Left cardiac atrium (tissue), 4 donors: Measurements from ENCODE around the gene SRRM4. TPM values are rescaled to one million over a fixed set of nuclear protein-coding genes. Genes with fewer than 3 reads are reported as not detected.

Experiments
- ATAC-seq, 2 donors: fragments of 200-7000 bp; cut with Tn5 transposase; one replicate each; pipeline ENCODE4 v1.9.1; 2020; ENCODE audit warnings: mild to moderate bottlenecking in 2 of 2, moderate library complexity in 2 of 2
- DNase-seq: peaks from one replicate; pipeline ENCODE4 v3.0.0-alpha.2; 2020
- intact Hi-C, 2 donors: fragments of 100-400 bp; cut with DNase I; formaldehyde crosslinking; loops; one replicate each; pipeline versions ENCODE4 v1.14.1 to v1.15.1; 2022 to 2023
- total RNA-seq, 2 donors: library from RNA; stranded (reverse); fragmentation: NEBNext Ultra II Directional; extraction: Animal tissue kit (Norgen Biotek cat#: 25700); gene quantifications; one replicate each; pipeline ENCODE4 v1.2.1, GENCODE V29; 2021
- donor health status: DM: no; HTN: yes; CAD: no.
- donor health status: DM: no; HTN: yes; CAD: no; lungs with severe emphysema.
- donor health status: DM: yes; HTN: yes; CAD: no.
- donor health status: Dilated cardiomyopathy.

Gene SRRM4
- total RNA-seq, 2 donors from 2014 or later, result 0.13 to 0.21 TPM

DNA sequence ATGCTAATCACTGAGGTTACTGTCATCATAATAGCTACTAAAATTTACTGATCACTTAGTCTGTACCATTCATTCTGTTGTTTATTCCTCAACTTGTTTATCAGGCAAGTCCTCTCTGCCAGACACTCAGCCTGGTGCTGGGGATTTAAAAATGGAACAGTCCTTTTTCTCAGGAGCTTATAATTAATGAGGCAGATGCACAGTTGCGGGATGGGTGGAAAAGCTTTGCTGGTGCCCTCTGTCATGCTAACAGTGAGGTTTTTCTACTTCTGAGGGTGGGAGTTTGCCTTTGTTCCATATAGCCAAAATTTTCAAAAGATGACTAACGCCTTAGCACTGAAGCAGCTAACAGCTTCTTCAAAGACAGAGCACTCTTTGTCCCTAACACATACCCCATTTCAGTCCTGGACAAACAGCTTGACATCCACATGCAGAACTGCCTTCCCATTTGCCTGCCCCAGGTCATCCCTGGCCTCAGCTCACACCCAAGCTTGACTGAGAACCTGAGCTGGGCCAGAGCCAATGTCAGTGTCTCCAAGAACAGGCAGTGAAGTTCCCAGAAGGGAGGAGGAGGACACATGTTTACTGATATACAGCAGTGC lies 166.6 kb downstream of the SRRM4 start:
- intact Hi-C loops, result no loop called here
- ATAC-seq, result peak in 1 of 2 donors; percentile 43
- DNase-seq, result no peak

DNA sequence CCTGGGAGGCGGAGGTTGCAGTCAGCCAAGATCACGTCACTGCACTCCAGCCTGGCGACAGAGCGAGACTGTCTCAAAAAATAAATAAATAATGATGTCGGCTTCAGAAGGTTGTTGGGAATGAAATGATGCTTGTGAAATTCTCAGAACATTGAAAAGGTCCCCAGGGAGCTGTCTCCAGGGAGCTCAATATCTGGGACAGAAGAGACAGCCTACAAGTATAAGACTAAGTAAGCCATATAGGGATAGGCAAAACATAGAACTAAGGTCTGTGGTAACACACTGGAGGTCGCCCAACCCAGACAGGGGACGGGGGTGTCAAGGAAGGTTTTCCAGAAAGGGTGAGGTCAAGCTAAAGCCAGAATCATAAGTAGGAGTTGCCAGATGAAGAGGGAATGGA lies 167.9 kb downstream of the SRRM4 start:
- intact Hi-C loops, result no loop called here
- ATAC-seq, result no peak
- DNase-seq, result no peak

DNA sequence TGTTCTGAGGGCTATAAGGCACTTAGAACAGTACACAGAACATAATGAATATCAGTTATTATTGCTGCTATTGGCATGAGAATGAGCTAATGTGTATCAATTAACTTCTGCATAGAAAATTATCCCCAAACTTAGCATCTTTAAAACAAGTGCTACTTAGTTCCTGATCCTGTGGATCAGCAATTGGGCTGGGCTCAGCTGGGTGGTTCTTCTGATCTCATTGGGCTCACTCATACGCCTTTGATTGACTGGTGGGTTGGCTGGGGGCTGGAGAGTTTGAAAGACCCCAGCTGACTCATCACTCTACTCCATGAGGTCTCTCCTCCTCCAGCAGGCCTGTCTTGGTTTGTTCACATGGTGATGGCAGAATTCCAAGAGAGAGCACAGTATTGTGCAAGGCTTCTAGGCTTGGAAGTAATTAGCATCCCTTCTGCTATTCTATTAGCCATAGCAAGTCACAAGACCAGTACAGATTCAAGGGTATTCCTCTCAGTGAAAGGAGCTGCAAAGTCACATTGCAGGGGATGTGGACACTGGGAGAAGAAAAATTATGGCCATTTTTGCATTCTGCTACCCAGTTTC lies 170.2 kb downstream of the SRRM4 start:
- ATAC-seq, result no peak
- intact Hi-C loops, result no loop called here
- DNase-seq, result no peak

DNA sequence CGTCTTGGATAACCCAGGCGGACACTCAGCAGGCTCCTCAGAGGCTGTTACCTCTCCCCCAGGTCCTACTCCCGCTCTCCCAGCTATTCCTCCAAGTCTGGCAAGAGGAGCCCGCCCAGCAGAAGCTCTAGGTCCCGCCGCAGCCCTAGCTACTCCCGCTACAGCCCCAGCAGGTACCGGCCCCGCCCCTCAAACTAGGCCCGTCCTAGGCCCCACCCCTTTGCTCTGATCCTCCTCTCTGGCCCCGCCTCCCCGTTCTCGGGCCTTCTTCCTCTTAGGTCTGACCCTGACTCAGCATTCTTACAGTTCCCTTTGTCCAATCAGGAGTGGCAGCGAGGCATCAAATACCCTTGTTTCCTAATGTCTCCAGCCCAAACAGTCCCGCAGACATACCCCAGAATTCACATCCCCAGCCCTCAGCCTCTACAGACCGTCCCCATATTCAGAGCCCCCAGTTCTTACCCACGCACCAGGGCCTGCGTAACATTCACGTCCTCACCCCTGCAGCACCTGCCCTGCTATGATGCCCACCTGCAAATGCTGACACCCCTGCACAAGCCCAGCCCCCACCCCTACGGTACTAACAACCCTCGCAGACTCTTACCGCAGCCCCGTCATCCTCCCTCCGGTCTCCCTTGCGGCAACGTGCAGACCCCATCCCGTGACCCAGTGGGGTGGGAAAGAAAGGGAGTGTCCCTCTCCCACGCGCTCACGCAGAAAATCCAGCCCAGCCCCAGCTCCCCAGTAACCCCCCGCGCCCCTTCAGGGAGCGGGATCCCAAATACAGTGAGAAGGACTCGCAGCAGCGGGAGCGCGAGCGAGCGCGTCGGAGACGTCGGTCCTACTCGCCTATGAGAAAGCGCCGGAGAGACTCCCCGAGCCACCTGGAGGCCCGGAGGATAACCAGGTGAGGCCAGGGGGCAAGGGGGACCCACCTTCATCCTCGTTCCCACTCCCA lies 172.4 kb downstream of the SRRM4 start:
- peak; percentile 31 to 93 for ATAC-seq
- DNase-seq, result peak; percentile 80
- intact Hi-C loops, result no loop called here

DNA sequence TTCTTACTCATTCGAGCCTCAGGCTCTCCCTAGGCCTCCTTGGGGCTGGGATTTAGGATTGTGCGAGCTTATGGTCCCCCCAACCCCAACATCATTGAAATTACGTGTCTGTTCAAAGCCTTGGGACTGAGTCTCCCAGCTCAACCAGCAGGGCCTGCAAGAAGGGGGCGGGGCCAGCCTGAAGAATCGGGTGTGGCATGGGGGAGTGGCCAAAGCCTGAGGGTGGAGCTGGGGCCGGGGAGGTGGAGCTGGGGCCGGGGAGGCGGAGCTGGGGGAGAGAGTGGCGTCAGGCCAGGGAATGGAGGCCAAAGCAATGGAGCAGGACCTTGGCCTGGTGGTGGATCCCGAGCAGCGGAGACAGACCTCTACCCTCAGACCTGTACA lies 173.1 kb downstream of the SRRM4 start:
- intact Hi-C loops, result no loop called here
- DNase-seq (no peak), ATAC-seq (no peak)

DNA sequence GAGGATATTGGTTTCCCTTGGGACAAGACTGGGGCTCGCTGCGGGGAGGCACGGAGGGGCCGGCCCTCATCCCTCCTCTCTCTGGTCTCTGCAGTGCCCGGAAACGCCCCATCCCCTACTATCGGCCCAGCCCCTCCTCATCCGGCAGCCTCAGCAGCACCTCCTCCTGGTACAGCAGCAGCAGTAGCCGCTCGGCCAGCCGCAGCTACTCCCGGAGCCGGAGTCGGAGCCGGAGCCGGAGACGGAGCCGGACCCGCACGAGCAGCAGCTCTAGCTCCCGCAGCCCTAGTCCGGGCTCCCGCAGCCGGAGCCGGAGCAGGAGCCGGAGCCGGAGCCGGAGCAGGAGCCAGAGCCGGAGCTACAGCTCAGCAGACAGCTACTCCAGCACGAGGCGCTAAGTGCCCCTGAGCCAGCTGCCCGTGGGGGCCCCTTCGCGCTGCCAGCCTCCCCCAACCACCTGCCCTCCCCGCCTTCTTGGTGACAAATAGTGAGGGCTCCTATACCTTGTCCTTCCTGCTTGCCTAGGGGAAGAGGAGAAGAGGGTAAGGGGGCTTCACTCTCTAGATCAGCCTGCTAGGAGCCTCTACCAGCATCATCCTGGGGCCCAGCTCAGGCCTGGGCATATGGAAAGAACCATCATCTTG lies 175.2 kb downstream of the SRRM4 start:
- ATAC-seq (no peak), DNase-seq (no peak)
- intact Hi-C loops, result no loop called here

DNA sequence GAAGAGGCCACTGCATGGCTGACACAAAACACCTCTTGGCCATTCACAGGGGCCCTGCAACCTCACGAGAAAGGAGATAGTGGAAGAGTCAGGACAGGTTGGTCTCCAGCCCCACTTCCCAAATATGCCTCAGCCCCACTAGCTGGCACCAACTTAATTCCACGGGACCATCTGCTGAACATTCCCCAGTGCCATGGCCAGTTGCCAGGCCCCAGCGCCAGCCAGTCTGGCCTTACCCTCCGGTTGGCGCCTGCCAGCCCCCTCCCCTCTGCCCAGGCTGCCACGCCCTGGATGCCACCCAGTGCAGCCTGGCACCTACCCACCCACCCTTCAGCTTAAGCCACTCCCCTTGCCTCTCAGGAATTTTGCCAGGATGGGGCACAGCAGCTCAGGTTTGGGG lies 176.2 kb downstream of the SRRM4 start:
- intact Hi-C loops, result no loop called here
- ATAC-seq (peak; percentile 63 to 88), DNase-seq (peak; percentile 68)

DNA sequence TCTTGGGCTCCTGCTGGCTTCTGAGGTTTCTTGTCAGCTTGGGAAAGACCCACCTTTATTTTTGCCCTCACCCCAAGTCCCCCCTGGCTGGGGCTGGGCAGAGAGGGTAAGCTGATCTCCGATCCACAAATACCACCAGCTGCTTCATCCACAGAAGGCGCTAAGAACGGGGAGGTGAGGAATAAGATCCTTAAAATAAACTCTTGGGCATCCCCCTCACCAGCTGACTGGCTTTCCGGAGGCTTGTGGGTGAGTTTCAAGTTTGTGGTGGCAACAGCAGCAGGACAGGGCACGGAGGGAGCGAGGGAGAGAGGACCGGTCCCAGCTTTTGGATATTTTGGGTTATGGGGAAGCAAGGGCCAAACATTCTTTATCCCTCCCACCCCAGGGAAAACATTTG lies 176.6 kb downstream of the SRRM4 start:
- DNase-seq (no peak), ATAC-seq (peak; percentile 5 to 48)
- intact Hi-C loops, result no loop called here

DNA sequence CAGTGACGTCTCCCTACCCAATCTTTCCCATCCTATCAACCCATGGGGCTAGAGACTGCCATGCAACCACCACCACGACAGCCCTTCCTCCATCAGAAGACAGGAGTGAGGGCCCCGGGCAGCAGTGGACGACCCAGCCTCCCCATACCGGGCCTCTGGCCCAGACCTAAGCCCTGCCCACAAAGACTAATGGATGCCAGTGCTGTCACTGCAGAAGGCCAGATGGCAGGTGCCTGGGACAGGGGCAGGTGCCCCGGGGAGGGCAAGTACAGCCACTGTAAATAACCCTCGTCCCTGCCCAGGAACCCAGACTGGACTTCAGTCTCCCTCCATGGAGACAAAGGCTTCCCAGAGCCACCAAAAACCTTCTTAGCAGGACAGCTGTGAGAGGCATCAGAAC lies 177.1 kb downstream of the SRRM4 start:
- DNase-seq (no peak), ATAC-seq (peak; percentile 11 to 70)
- intact Hi-C loops, result no loop called here

DNA sequence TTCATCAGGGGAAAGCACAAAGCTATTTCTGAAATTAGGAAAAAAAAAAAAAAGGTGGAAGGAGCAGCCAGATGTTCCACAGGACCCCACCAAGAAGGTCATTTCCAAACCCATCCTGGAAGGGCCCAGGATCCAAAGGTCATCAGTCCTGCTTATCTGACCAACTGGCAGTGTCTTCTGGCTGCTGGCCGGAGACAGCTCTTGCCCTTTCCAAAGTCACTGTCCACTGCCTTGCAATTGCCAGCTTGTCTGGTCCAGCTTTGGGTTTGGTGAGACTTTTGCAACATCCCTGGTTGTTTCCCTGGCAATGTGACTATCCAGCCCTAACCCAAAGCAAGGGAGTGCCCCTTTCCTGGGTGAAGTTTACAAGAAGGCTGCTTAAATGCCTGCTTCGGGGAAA lies 178.5 kb downstream of the SRRM4 start:
- no peak for DNase-seq
- intact Hi-C loops, result no loop called here
- no peak for ATAC-seq

DNA sequence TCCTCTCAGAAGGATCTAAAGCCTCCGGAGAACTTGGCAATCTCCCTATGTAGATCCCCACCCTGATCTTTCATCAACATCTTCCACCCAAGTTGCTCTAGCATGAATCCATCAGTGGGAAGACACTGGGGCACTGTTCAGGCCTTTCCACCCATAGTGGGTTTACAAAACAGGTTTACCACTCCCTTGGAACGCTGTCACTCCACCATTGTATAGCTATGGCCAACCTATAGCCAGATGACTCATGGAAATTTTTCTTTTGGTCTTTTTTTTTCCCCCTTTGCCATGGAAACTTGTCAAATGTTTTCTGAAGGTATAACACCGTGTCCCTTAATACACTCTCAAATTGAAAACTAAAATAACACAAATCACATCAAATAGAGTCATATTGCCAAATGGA lies 186.6 kb downstream of the SRRM4 start:
- ATAC-seq, result no peak

DNA sequence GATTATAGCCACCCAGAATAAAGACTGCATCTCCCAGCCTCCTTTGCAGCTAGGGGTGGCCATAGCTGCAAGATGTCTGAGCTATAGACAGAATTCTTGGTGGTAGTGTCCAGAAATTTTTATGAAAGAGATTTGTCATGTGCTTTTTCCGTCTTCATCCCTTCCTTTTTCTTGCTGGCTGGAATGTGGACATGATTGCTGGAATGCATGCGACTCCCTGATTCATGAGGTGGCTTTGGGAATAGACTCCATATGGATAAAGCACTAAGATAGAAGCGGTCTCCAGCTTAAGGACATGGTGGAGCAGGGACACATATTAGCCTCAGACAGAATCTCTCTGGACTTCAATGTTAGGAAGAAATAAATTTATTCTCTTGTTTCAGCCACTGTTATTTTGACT lies 187.4 kb downstream of the SRRM4 start:
- intact Hi-C loops, result no loop called here
- ATAC-seq (no peak), DNase-seq (no peak)

More for the DNA sequence above, 186.6 kb downstream of the SRRM4 start:
- intact Hi-C loops, result no loop called here
- DNase-seq, result no peak

DNA sequence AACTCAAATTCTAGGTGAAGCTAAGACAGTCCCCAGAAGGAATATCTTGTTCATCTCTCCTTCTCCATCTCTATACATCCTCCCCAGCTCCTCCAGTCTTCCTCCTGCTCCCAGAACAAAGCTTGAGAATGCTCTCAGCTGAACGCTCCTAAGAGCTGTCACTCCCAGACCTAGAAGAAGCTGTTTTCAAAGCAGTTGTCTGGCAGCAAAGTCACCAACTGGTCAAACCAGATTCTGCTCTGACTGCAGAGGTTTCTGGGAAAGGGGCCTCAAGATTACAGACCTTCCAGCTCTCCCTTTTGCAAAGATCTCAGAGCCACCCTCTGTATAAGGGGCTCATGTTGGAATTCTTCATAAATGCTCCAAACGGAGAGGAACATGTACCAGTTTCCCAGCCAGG lies 187.8 kb downstream of the SRRM4 start:
- no peak for ATAC-seq
- no peak for DNase-seq
- intact Hi-C loops, result no loop called here

DNA sequence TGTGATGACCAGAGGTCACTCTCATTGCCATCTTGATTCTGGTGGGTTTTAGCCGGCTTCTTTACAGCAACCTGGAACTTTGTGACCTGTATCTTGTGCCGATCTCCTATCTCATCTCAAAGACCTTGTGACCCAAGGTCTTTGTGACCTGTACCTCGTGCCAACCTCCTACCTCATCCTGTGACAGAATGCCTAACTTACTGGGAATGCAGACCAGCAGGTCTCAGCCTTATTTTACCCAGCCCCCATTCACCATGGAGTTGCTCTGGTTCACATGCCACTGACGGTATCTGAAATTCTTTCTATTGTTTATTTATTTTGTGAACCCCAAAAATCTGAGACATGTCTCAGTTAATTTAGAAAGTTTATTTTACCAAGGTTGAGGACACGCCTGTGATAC lies 189.9 kb downstream of the SRRM4 start:
- DNase-seq (no peak), ATAC-seq (no peak)
- intact Hi-C loops, result no loop called here

DNA sequence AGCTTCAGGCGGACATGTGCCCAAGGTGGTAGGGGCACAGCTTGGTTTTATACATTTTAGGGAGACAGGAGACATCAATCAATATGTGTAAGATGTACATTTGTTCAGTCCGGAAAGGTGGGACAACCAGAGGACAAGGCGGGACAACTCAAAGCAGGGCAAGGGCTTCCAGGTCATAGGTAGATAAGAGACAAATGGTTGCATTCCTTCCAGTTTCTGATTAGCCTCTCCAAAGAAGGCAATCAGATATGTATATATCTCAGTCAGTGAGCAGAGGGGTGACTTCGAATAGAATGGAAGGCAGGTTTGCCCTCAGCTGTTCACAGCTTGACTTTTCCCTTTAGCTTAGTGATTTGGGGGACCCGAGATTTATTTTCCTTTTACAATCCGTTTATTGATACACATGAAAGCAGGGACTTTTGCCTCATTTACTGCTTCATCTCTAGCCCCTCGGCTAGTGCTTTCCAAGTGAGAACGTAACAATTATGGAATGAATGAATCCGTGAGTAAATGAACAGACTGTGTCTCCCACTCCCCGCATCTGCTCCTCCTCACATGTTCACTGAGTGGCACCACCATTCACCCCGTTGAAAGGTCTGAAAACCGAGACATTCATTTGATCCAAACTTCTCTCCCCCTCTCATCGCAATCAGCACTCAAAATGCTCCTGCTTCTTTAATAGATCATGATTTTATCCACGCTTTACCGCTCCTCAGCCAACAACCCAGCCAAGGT lies 190.5 kb downstream of the SRRM4 start:
- no peak for DNase-seq
- intact Hi-C loops, result no loop called here
- no peak for ATAC-seq

DNA sequence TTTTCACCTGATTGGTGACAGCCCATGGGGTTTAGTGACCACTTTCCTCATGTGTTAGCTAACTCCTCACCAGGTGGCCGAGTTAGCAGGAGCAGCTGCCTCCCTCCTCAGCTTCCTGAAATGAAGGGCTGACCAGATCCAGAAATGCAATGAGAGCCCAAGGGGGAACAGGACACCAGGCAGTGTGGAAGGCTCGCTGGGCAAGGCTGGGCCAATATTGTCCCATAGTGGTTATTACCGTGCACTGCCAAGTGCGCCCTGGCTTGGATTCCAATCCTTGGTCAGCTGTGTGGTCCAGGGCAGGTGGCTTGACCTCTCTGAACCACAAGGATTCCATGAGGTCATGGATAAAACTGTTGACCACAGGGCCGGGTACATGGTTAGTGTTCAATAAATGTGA lies 193.7 kb downstream of the SRRM4 start:
- ATAC-seq (no peak), DNase-seq (no peak)
- intact Hi-C loops, result no loop called here

DNA sequence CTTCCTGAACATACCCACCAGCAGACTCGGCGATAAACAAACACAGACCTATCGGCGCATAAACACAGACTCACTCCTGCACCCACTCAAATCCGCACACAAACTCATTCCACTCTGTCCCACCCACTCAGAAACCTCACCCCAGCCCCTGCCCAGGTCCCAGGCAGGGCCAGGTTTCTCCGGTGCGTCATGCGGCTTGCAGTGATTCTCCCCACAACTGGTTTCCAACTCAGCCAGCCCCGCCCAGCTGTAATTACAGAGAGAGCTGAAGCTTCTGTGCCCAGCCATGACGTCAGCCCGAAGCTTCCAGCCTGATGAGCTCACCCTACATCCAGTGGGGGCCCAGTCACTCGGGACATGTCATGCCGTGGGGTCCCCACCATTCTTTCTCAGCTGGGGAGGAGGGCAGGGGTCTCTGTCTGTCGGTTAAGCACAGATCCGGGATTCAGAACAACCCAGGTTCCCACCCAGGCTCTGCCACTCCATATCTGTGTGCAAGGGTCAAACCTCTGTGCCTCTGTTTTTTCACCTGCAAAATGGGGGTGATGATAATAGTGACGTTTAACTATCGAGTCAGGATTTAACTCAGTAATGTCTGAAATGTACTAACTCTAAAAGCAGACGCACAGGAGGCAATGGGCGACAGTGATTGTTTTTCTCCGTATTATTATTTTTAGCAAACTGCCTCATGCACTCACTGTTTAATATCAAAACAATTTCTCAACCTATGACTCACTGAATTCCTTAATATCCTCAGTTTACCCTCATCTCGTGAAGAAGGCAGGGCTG lies 195.1 kb downstream of the SRRM4 start:
- intact Hi-C loops, result no loop called here
- DNase-seq (peak; percentile 95), ATAC-seq (peak; percentile 44 to 75)

DNA sequence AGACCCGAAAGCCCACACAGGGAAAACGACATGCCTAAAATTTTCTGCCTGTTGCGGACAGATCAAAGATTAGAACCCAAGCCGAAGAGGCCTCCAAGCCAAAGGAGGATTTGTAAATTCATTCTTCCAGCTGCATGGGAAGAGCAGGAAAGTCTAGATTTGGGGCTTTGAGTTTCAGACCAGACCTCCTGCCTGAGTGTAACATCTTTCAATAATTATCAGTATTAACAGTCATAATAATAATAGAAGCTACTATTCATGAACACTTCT lies 195.7 kb downstream of the SRRM4 start:
- ATAC-seq (no peak), DNase-seq (no peak)
- intact Hi-C loops, result no loop called here
